Immature natural killer cell (primary cell): ENCODE results near the gene RBM45. TPM values are rescaled to one million over a fixed set of nuclear protein-coding genes. Genes with fewer than 3 reads are reported as not detected.
A peak's percentile ranks its signal among the peaks of the same experiment; 100 is the strongest.
"Not testable (repeated sequence)": the region's sequence is repeated elsewhere in the genome, so short reads cannot be mapped to it uniquely, and the experiment has no call there.

Experiments used
- DNase-seq, 3 donors: peaks; one replicate each; pipeline ENCODE4 v3.0.0; 2022; ENCODE audit warnings: mixed read lengths in 1 of 3
- H3K27ac Mint-ChIP-seq, 6 donors: one replicate each; pipeline ENCODE4 v1.8.0; 2020; ENCODE audit warnings: mixed read lengths in 6 of 6, mild to moderate bottlenecking in 5 of 6, inconsistent platforms in 4 of 6, moderate library complexity in 3 of 6
- H3K27me3 Mint-ChIP-seq, 3 donors: one replicate each; pipeline ENCODE4 v1.8.0; 2020 to 2021; ENCODE audit warnings: low read depth in 3 of 3, mild to moderate bottlenecking in 3 of 3, mixed read lengths in 3 of 3, moderate library complexity in 3 of 3, inconsistent platforms in 1 of 3
- H3K36me3 Mint-ChIP-seq, 3 donors: one replicate each; pipeline ENCODE4 v1.8.0; 2020; ENCODE audit warnings: mixed read lengths in 3 of 3, inconsistent platforms in 2 of 3, mild to moderate bottlenecking in 2 of 3
- H3K4me1 Mint-ChIP-seq, 2 donors: one replicate each; pipeline ENCODE4 v1.8.0; 2020; ENCODE audit warnings: inconsistent platforms in 2 of 2, mild to moderate bottlenecking in 2 of 2, mixed read lengths in 2 of 2, moderate library complexity in 1 of 2
- H3K4me3 Mint-ChIP-seq, 5 donors: one replicate each; pipeline ENCODE4 v1.8.0; 2020; ENCODE audit warnings: mild to moderate bottlenecking in 5 of 5, mixed read lengths in 5 of 5, inconsistent platforms in 3 of 5, moderate library complexity in 3 of 5
- H3K9me3 Mint-ChIP-seq, 6 donors: one replicate each; pipeline ENCODE4 v1.8.0; 2020; ENCODE audit warnings: mild to moderate bottlenecking in 6 of 6, mixed read lengths in 6 of 6, inconsistent platforms in 4 of 6, moderate library complexity in 3 of 6
- polyA plus RNA-seq, 3 donors: library from polyadenylated mRNA; unstranded; fragments of 300-500 nt; fragmentation: Illumina TruSeq; gene quantifications; one replicate each; pipeline ENCODE4 v1.2.3, GENCODE V29; 2021

The RBM45 gene
- polyA plus RNA-seq, 3 donors from 2014 or later: 4.4 to 10.6 (median 7.2) TPM

DNA sequence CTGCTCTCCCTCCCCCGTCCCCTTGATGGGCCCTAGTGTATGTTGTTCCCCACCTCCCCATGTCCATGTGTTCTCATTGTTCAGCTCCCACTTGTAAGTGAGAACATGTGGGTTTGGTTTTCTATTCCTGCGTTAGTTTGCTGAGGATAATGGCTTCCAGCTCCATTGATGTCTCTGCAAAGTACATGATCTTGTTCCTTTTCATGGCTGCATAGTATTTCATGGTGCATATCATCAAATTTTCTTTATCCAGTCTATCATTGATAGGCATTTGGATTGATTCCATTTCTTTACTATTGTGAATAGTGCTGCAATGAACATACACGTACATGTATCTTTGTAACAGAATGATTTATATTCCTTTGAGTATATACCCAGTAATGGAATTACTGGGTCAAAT, 33.0 kb upstream of the RBM45 start:
- not testable (repeated sequence) for H3K4me1 Mint-ChIP-seq, H3K9me3 Mint-ChIP-seq, H3K4me3 Mint-ChIP-seq, H3K27ac Mint-ChIP-seq, H3K36me3 Mint-ChIP-seq, DNase-seq
- peaks cover 3 to 14% (median 12%) of the 10 kb centered on the region in 3 donors for H3K27me3 Mint-ChIP-seq

DNA sequence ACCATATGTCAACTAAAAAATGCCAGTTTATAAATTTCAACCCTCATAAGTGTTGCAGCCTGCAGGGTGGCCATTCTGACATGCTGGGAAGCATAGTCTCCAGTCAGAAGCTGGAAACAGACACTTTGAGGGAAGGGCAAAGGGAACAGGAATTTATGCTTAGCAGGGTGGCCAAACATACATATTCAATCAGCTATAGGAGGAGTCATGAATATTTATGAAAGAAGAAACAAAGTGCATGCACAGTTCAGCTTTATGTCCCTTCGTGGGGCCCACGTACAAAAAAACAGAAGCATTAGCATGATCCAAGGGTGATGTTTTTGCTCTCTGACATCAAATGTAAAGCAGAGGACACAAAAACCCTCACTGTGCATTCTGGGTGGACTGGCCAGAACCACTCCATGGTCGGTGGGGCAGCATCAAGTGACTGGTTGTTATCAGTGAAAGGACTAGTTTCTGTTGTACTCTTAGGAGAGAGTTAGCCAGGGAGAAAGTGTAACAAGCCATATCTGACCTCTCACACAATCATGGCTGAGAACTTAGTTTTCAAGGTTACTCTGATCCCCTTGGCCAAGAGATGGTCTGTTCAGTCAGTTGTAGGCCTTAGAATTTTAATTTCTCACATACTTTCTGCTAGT, 29.7 kb upstream of the RBM45 start:
- H3K4me1 Mint-ChIP-seq: no peaks in the 10 kb centered on the region
- H3K9me3 Mint-ChIP-seq: peaks cover 0 to 5% (median 0%) of the 10 kb centered on the region in 6 donors
- no peak overlapping the region for H3K4me3 Mint-ChIP-seq

DNA sequence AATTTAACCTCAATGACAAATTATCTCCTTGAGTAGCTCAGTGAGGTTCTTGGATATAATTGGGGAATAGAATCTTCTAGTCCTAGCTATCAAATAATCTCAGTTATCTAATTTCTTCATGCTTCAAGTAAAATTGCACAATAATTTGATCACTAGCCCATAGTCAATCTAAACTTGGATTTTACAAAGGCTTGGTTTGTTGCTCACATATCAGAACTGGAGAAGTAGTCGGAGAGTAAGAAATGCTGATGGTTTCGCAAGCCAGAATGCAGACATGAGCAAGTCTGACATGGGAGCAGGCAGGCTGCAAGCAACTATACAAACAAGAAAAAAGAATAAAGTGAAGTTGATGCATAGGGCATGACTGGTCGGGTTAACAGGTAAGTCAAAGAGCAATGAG, 28.0 kb upstream of the RBM45 start:
- H3K27ac Mint-ChIP-seq: no peak overlapping the region
- no peaks in the 10 kb centered on the region for H3K36me3 Mint-ChIP-seq
- no peak overlapping the region for H3K4me3 Mint-ChIP-seq
- peaks cover 3 to 7% (median 4%) of the 10 kb centered on the region in 3 donors for H3K27me3 Mint-ChIP-seq
- H3K4me1 Mint-ChIP-seq: no peaks in the 10 kb centered on the region
- H3K9me3 Mint-ChIP-seq: peaks cover 0 to 1% (median 0%) of the 10 kb centered on the region in 6 donors
- DNase-seq: no peak

More for the DNA sequence above, 29.7 kb upstream of the RBM45 start:
- peaks cover 0 to 8% (median 7%) of the 10 kb centered on the region in 3 donors for H3K27me3 Mint-ChIP-seq
- no peak for DNase-seq
- H3K27ac Mint-ChIP-seq: no peak overlapping the region
- no peaks in the 10 kb centered on the region for H3K36me3 Mint-ChIP-seq

DNA sequence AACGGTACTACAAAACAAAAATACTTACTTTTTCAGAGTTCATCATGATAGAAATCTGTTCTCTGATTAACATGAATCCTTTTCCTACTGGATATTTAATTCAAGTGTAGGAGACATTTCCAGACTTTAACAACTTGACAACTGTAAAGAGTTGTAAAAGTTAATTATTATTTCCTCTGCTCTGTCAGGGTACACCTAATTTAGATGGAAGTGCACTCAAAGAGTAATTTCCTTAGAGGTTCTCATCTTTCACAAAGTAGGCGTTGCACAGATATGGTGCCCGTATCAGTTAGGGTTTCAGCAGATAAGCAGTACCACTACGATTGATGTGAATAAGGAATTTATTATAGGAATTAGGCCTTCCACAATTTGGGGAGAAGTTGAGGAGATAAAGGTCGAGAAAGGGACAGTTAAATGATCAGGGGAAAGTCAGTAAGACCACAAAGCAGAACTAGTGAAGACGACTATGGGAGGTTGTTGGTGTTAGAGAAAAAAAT, 23.4 kb upstream of the RBM45 start:
- Mint-ChIP-seq H3K27ac (no peak overlapping the region), H3K4me3 (no peak overlapping the region), H3K4me1 (no peaks in the 10 kb centered on the region), H3K27me3 (peaks cover 2 to 7% (median 5%) of the 10 kb centered on the region in 3 donors), H3K9me3 (peaks cover 0 to 1% (median 0%) of the 10 kb centered on the region in 6 donors), H3K36me3 (no peaks in the 10 kb centered on the region)
- no peak for DNase-seq

DNA sequence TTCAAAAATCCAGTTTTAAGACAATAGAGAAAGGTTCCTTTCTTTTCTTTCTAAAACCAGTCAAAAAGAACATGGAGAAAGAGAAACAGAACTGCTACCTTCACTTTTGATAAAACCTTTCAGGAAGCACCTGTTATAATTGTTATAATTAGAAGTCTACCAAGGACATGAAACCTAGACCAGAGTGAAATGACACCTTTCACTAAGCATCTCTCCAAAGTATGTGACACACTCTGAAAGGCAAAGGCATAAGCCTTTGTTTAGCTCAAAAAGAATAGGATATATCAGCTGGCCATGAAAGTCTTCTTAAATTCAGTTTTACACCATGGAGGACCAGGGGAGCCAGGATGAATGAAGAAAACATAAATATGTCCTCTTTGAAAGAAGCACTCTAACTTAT, 18.8 kb upstream of the RBM45 start:
- Mint-ChIP-seq H3K9me3 (no peaks in the 10 kb centered on the region), H3K36me3 (no peaks in the 10 kb centered on the region), H3K4me1 (no peaks in the 10 kb centered on the region), H3K27ac (no peak overlapping the region), H3K27me3 (peaks cover 2 to 4% (median 4%) of the 10 kb centered on the region in 3 donors), H3K4me3 (no peak overlapping the region)
- no peak for DNase-seq

DNA sequence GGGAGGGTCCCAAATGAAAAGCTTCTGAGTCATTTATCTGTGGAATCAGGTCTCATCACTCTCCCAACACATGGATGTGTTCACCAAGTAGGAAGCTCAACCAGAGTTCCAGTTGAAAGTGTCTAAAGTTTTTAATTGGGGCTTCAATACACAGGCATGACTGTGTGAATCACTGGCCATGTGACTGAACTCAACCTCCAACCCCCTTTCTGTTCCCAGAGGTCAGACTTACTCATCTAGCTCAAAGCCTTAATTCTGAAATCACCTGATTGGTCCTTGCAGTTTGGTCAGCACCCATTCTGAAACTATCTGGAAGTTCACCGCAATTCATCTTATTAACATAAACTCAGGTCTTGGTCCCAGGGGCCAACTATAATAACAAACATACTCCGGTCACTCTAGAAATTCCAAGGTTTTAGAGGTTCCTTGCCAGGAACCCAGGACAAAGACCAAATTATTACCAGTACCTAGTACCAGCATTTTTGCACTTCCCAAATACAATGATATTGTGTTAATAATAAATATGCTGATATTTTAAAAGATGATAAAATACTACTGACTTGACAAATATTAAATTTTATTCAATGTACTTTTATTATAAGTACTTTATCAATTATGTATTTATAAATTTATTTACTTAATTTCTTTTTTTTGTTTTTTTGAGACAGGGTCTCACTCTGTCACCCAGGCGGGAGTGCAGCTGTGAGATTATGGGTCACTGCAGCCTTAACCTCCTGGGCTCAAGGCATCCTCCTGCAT, 10.7 kb upstream of the RBM45 start:
- Mint-ChIP-seq H3K27me3 (peaks cover 0 to 9% (median 0%) of the 10 kb centered on the region in 3 donors), H3K36me3 (no peaks in the 10 kb centered on the region), H3K27ac (no peak overlapping the region), H3K9me3 (no peaks in the 10 kb centered on the region), H3K4me1 (no peaks in the 10 kb centered on the region), H3K4me3 (no peak overlapping the region)
- no peak for DNase-seq

DNA sequence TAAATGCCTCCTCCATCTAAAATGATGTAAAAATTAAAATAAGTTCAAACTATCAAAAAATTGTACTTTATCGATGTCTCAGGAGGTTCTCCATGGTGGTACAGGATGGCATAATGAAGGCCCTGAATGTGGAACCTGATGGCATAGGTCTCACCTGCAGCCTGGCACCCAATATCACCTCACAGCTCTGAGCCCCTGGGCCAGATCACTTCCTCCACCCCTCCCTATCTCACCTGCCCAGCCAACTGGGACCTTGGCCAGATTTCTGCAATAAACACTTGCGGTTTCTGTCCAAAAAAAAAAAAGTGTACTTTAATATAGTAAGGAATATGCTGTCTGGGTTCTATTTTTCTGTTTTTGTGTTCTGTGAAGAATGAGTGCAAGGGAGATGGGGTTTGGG, 6.7 kb upstream of the RBM45 start:
- Mint-ChIP-seq H3K27ac (no peak overlapping the region), H3K4me3 (no peak overlapping the region), H3K27me3 (peaks cover 2 to 5% (median 4%) of the 10 kb centered on the region in 3 donors), H3K36me3 (no peaks in the 10 kb centered on the region), H3K4me1 (no peaks in the 10 kb centered on the region), H3K9me3 (no peaks in the 10 kb centered on the region)
- no peak for DNase-seq

DNA sequence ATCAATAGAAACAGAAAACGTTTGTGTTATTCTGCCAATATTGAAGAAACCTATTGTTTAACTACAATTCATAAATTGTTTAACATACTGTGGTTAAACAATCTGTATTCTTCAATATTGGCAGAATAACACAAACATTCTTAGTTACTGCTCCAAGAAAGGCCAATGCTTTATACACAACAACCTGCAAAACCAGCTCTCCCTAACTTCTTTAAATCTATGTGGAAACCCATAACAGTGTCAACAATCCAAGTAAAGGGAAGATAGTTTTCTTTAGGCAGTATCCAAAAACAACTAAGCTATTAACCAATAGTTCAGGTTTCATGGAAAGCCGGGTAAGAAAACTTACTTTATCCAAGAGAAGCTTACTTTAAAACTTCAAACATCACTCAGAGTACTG, 6.2 kb upstream of the RBM45 start:
- no peak for DNase-seq
- no peak overlapping the region for H3K27ac Mint-ChIP-seq
- H3K27me3 Mint-ChIP-seq: peaks cover 2 to 5% (median 4%) of the 10 kb centered on the region in 3 donors
- H3K36me3 Mint-ChIP-seq: no peaks in the 10 kb centered on the region
- no peak overlapping the region for H3K4me3 Mint-ChIP-seq
- no peaks in the 10 kb centered on the region for H3K4me1 Mint-ChIP-seq
- H3K9me3 Mint-ChIP-seq: no peaks in the 10 kb centered on the region

DNA sequence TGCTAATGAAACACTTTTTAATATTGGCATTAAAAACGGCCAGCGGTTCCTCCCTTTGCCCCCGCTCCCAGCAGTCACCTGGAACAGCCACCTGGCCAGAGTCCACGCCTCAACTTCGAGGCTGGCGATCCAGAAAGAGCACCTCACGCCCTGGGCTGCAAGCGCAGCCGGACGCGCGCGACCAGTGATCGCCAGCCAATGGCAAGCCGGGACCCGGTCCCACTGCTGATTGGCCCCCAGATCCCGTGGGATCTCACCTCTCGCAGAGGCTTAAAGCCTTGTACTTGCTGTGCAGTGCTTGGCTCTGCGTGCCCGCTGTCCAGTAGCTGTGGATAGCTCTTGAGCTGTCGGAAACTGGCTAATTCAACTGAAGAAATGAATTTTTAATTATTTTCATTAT, 4.1 kb upstream of the RBM45 start:
- Mint-ChIP-seq H3K36me3 (no peaks in the 10 kb centered on the region), H3K4me1 (peaks cover 14 to 16% of the 10 kb centered on the region in 2 donors), H3K4me3 (no peak overlapping the region), H3K27ac (no peak overlapping the region), H3K27me3 (peaks cover 2 to 8% (median 5%) of the 10 kb centered on the region in 3 donors), H3K9me3 (no peaks in the 10 kb centered on the region)
- no peak for DNase-seq

DNA sequence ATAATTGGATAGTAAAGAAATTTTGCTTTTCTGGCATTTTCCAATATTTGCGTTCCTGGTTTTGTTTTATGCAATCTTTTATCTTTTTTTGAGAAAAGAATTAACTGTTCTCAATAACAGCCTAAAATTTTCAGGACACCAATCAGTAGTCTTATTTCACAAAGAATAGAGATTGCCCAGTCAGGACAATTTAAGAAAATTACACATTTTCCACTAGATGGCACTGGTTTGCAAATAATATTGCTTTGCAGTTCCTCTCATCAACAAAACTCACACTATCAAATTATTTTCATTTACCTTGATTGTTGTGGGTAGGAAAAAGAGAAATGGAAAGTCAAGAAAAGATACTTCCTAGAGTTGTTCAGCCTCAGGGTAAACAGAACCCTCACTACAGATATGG, 2.4 kb upstream of the RBM45 start:
- H3K4me3 Mint-ChIP-seq: no peak overlapping the region
- H3K36me3 Mint-ChIP-seq: no peaks in the 10 kb centered on the region
- H3K27ac Mint-ChIP-seq: no peak overlapping the region
- peaks cover 25 to 30% of the 10 kb centered on the region in 2 donors for H3K4me1 Mint-ChIP-seq
- H3K9me3 Mint-ChIP-seq: no peaks in the 10 kb centered on the region
- peaks cover 2 to 6% (median 5%) of the 10 kb centered on the region in 3 donors for H3K27me3 Mint-ChIP-seq
- DNase-seq: peak; percentile 12 to 36 (median 32)

DNA sequence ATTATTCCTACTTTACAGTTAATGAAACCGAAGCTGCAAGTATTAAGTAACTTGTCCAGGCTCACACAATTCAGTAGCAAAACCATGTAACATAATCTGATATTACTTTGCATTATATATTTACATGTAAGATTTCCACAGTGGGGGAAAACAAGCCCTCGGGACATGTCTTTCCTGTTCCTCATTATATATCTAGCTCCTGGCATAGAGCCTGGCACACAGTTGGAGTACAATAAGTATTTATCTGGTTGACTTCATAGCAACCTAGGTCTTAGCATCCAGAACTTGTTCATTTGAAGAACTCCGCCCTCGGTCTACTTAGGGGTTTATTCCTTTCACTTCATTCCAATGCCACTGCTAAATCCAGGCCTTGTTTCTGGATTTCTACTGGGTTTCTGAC, 1.6 kb upstream of the RBM45 start:
- Mint-ChIP-seq H3K4me3 (no peak overlapping the region), H3K27ac (no peak overlapping the region), H3K9me3 (no peaks in the 10 kb centered on the region), H3K4me1 (peaks cover 27 to 35% of the 10 kb centered on the region in 2 donors), H3K27me3 (peaks cover 2 to 5% (median 4%) of the 10 kb centered on the region in 3 donors), H3K36me3 (peaks cover 0 to 4% (median 0%) of the 10 kb centered on the region in 3 donors)
- DNase-seq: no peak

DNA sequence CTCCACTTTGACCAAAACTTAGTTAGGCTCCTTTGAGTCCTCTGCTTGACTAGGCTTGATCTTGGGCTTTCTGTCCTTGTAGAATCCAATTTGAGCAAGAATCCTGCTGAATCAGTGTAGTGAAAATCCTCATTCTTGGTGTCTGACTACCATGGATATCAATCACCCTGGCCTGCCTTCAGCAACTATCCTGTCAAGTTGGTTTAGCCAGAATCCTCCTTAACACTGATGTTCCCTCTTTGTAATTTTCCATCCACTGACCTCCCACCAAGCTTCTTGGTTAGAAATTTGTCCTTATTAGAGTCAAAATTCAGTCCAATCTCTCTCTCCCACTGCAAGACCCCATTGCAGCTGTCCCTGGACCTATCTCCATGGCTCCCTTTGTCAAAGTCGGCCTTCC, 494 bp upstream of the RBM45 start:
- Mint-ChIP-seq H3K27ac (peak overlapping the region in 5 of 6 donors; percentile 73 to 94 (median 87)), H3K36me3 (peaks cover 0 to 4% (median 0%) of the 10 kb centered on the region in 3 donors), H3K4me1 (peaks cover 27 to 35% of the 10 kb centered on the region in 2 donors), H3K27me3 (peaks cover 2 to 5% (median 4%) of the 10 kb centered on the region in 3 donors), H3K9me3 (no peaks in the 10 kb centered on the region), H3K4me3 (peak overlapping the region in 4 of 5 donors; percentile 92 to 96 (median 94))
- DNase-seq: no peak

DNA sequence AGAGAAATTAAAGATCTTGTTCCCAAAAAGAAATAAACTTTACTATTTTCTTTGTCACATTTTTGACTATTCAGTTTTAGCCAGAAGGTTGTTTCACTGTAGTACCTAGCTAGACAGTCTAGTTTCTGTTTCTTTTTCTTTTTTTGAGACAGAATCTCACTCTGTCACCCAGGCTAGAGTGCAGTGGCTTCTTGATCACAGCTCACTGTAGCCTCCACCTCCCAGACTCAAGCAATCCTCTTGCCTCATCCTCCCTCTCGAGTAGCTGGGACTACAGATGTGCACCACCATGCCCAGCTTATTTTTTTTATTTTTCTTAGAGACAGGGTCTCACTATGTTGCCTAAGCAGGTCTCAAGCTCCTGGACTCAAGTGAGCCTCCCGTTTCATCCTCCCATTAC, 2.2 kb downstream of the RBM45 start:
- H3K27ac Mint-ChIP-seq: peak overlapping the region; percentile 20 to 79 (median 37)
- peaks cover 0 to 4% (median 0%) of the 10 kb centered on the region in 3 donors for H3K27me3 Mint-ChIP-seq
- H3K9me3 Mint-ChIP-seq: no peaks in the 10 kb centered on the region
- peaks cover 27 to 35% of the 10 kb centered on the region in 2 donors for H3K4me1 Mint-ChIP-seq
- H3K4me3 Mint-ChIP-seq: peak overlapping the region in 4 of 5 donors; percentile 27 to 39 (median 33)
- DNase-seq: no peak
- peaks cover 4 to 14% (median 5%) of the 10 kb centered on the region in 3 donors for H3K36me3 Mint-ChIP-seq

DNA sequence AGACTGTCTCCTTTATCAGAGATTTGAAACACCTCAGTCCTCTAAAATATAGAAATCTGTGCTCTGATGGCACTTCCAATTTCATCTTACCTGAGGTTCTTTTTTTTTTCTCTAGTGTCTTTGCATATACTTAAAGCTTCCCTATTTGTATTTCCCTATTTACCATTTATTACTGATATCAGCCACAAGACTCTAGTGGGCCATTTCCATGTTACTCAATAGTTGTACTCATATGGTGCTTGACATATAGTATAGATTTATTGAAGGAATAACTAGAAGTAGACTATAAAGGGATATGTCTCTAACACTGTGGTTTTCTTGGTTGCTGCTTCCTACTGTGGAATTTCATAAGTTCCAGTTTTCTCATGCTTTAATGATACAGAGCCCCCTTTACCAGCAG, 3.0 kb downstream of the RBM45 start:
- peaks cover 4 to 20% (median 5%) of the 10 kb centered on the region in 3 donors for H3K36me3 Mint-ChIP-seq
- no peak overlapping the region for H3K4me3 Mint-ChIP-seq
- no peaks in the 10 kb centered on the region for H3K9me3 Mint-ChIP-seq
- DNase-seq: no peak
- H3K4me1 Mint-ChIP-seq: peaks cover 27 to 35% of the 10 kb centered on the region in 2 donors
- H3K27me3 Mint-ChIP-seq: peaks cover 0 to 4% (median 0%) of the 10 kb centered on the region in 3 donors
- peak overlapping the region in 2 of 6 donors; percentile 53 to 64 for H3K27ac Mint-ChIP-seq
